ENCODE data around the gene BICC1. TPM values are rescaled to one million over a fixed set of nuclear protein-coding genes. Genes with fewer than 3 reads are reported as not detected.

BICC1 gene
- total RNA-seq, 1 experiment from 2014 or later, result 70.2 TPM

GRCh38 chr10:58609532-58610150 lies 97.0 kb downstream of the BICC1 start:
- CTCF ChIA-PET, result no interaction called here
- no peaks in the 10 kb centered on the region for H3K36me3 Mint-ChIP-seq (ENCODE audit: insufficient read depth, unreplicated experiment)

GRCh38 chr10:58615237-58615935 lies 102.7 kb downstream of the BICC1 start:
- Mint-ChIP-seq H3K9me3 (ENCODE audit: low read depth, unreplicated experiment) (no peaks in the 10 kb centered on the region), H3K4me3 (ENCODE audit: low read depth, unreplicated experiment) (no peak overlapping the region)
- BruUV-seq (replicated peaks), result no TSS peak

More at GRCh38 chr10:58609532-58610150, 97.0 kb downstream of the BICC1 start:
- no TSS peak for BruUV-seq (replicated peaks)
- no peaks in the 10 kb centered on the region for H3K9me3 Mint-ChIP-seq (ENCODE audit: low read depth, unreplicated experiment)
- H3K27me3 Mint-ChIP-seq (ENCODE audit: unreplicated experiment), result no peaks in the 10 kb centered on the region
- H3K27ac Mint-ChIP-seq (ENCODE audit: unreplicated experiment), result no peak overlapping the region
- intact Hi-C loops (cut with micrococcal nuclease; ENCODE audit: unreplicated experiment), result no loop called here
- no peak overlapping the region for H3K4me3 Mint-ChIP-seq (ENCODE audit: low read depth, unreplicated experiment)
- no peak for DNase-seq
- no peak for TF ChIP-seq CTCF (IDR thresholded peaks at IDR 0.05; ENCODE audit: unreplicated experiment)
- H3K4me1 Mint-ChIP-seq (ENCODE audit: low read depth, unreplicated experiment), result no peaks in the 10 kb centered on the region

GRCh38 chr10:58618158-58618676 lies 105.5 kb downstream of the BICC1 start:
- H3K36me3 Mint-ChIP-seq (ENCODE audit: insufficient read depth, unreplicated experiment), result peaks cover 6% of the 10 kb centered on the region
- CTCF ChIA-PET, result no interaction called here
- TF ChIP-seq CTCF (IDR thresholded peaks at IDR 0.05; ENCODE audit: unreplicated experiment), result no peak
- H3K4me1 Mint-ChIP-seq (ENCODE audit: low read depth, unreplicated experiment), result no peaks in the 10 kb centered on the region
- H3K9me3 Mint-ChIP-seq (ENCODE audit: low read depth, unreplicated experiment), result no peaks in the 10 kb centered on the region
- no peak overlapping the region for H3K4me3 Mint-ChIP-seq (ENCODE audit: low read depth, unreplicated experiment)
- no TSS peak for BruUV-seq (replicated peaks)
- no peak for DNase-seq
- intact Hi-C loops (cut with micrococcal nuclease; ENCODE audit: unreplicated experiment), result no loop called here
- H3K27me3 Mint-ChIP-seq (ENCODE audit: unreplicated experiment), result no peaks in the 10 kb centered on the region
- no peak overlapping the region for H3K27ac Mint-ChIP-seq (ENCODE audit: unreplicated experiment)

More at GRCh38 chr10:58615237-58615935, 102.7 kb downstream of the BICC1 start:
- CTCF ChIA-PET, result no interaction called here
- Mint-ChIP-seq H3K4me1 (ENCODE audit: low read depth, unreplicated experiment) (no peaks in the 10 kb centered on the region), H3K36me3 (ENCODE audit: insufficient read depth, unreplicated experiment) (peaks cover 4% of the 10 kb centered on the region), H3K27me3 (ENCODE audit: unreplicated experiment) (no peaks in the 10 kb centered on the region), H3K27ac (ENCODE audit: unreplicated experiment) (no peak overlapping the region)
- TF ChIP-seq CTCF (IDR thresholded peaks at IDR 0.05; ENCODE audit: unreplicated experiment), result no peak
- intact Hi-C loops (cut with micrococcal nuclease; ENCODE audit: unreplicated experiment), result no loop called here
- DNase-seq, result no peak

GRCh38 chr10:58621379-58622077 lies 108.9 kb downstream of the BICC1 start:
- CTCF ChIA-PET, result no interaction called here
- H3K4me3 Mint-ChIP-seq (ENCODE audit: low read depth, unreplicated experiment), result no peak overlapping the region
- DNase-seq, result no peak
- H3K9me3 Mint-ChIP-seq (ENCODE audit: low read depth, unreplicated experiment), result no peaks in the 10 kb centered on the region
- peaks cover 6% of the 10 kb centered on the region for H3K36me3 Mint-ChIP-seq (ENCODE audit: insufficient read depth, unreplicated experiment)
- no peak overlapping the region for H3K27ac Mint-ChIP-seq (ENCODE audit: unreplicated experiment)
- no peak for TF ChIP-seq CTCF (IDR thresholded peaks at IDR 0.05; ENCODE audit: unreplicated experiment)
- no TSS peak for BruUV-seq (replicated peaks)
- intact Hi-C loops (cut with micrococcal nuclease; ENCODE audit: unreplicated experiment), result no loop called here
- peaks cover 9% of the 10 kb centered on the region for H3K4me1 Mint-ChIP-seq (ENCODE audit: low read depth, unreplicated experiment)
- H3K27me3 Mint-ChIP-seq (ENCODE audit: unreplicated experiment), result no peaks in the 10 kb centered on the region
